Endodermal cell (in vitro differentiated cells): ENCODE results near the gene SAMD8. TPM values are rescaled to one million over a fixed set of nuclear protein-coding genes. Genes with fewer than 3 reads are reported as not detected.

Experiments
- DNase-seq: peaks from one replicate; pipeline ENCODE4 v3.0.0-alpha.2; 2017
- H3K27ac ChIP-seq: 2 replicates; pipeline ENCODE4 v1.5.1; 2013; ENCODE audit warnings: mild to moderate bottlenecking, low read depth, low read length, moderate library complexity
- H3K27me3 ChIP-seq: 2 replicates; pipeline ENCODE4 v1.6.1; 2013; ENCODE audit warnings: mild to moderate bottlenecking, low read length, moderate library complexity; ENCODE audit not compliant: insufficient read depth, control insufficient read depth, poor library complexity, severe bottlenecking
- H3K36me3 ChIP-seq: 2 replicates; pipeline ENCODE4 v1.7.0; 2013; ENCODE audit warnings: mild to moderate bottlenecking, low read length, moderate library complexity; ENCODE audit not compliant: control insufficient read depth, insufficient read depth
- H3K4me1 ChIP-seq: one replicate; pipeline ENCODE4 v1.7.0; 2013; ENCODE audit warnings: low read length; ENCODE audit not compliant: control insufficient read depth, insufficient read depth
- H3K4me3 ChIP-seq: 2 replicates; pipeline ENCODE4 v1.5.1; 2013; ENCODE audit warnings: mild to moderate bottlenecking, low read length, moderate library complexity
- H3K9ac ChIP-seq: 2 replicates; pipeline ENCODE4 v1.6.1; 2013; ENCODE audit warnings: mild to moderate bottlenecking, low read length, moderate library complexity; ENCODE audit not compliant: poor library complexity, severe bottlenecking; ENCODE audit errors: extremely low read depth
- H3K9me3 ChIP-seq: 2 replicates; pipeline ENCODE4 v1.6.1; 2013; ENCODE audit warnings: mild to moderate bottlenecking, low read length, moderate library complexity; ENCODE audit not compliant: control insufficient read depth
- H3K27ac Mint-ChIP-seq: 2 replicates; pipeline ENCODE4 v1.8.0; 2020; ENCODE audit warnings: mixed read lengths
- H3K27me3 Mint-ChIP-seq: 2 replicates; pipeline ENCODE4 v1.8.0; 2021; ENCODE audit warnings: mild to moderate bottlenecking, mixed read lengths; ENCODE audit not compliant: insufficient read depth
- H3K36me3 Mint-ChIP-seq: 2 replicates; pipeline ENCODE4 v1.8.0; 2020; ENCODE audit warnings: low read depth, mixed read lengths
- H3K4me1 Mint-ChIP-seq: 2 replicates; pipeline ENCODE4 v1.8.0; 2020; ENCODE audit warnings: mixed read lengths
- H3K4me3 Mint-ChIP-seq: 2 replicates; pipeline ENCODE4 v1.8.0; 2020; ENCODE audit warnings: mild to moderate bottlenecking, moderate library complexity, mixed read lengths
- H3K9me3 Mint-ChIP-seq: 2 replicates; pipeline ENCODE4 v1.8.0; 2020; ENCODE audit warnings: mild to moderate bottlenecking, mixed read lengths
- WGBS, 2 experiments: methylation state at CpG; one replicate each; pipeline versions ENCODE4 v1.1.5 to v1.1.7; 2013; ENCODE audit warnings: missing lambda C conversion rate in 2 of 2, mixed read lengths in 1 of 2; ENCODE audit not compliant: insufficient coverage in 1 of 2, insufficient read length in 1 of 2; 5-methylcytosine and 5-hydroxymethylcytosine counted together
- total RNA-seq, 2 donors: library from RNA; stranded (reverse); fragmentation: NEBNext Ultra II Directional in 1 of 2; extraction: Animal tissue kit (Norgen Biotek cat#: 25700) in 1 of 2; gene quantifications; 2 replicates in 1 of 2; 3 replicates in 1 of 2; pipeline ENCODE4 v1.2.1, GENCODE V29; 2021
- TF ChIP-seq, protein P1 (sequence below): fragments of 200-600 bp; sonication (generic); conservative IDR thresholded peaks from 2 replicates; pipeline ENCODE4 v1.5.0; 2021; ENCODE audit warnings: antibody characterized with exemption, mild to moderate bottlenecking

The SAMD8 gene
- total RNA-seq, 2 donors from 2014 or later, result 25.9 to 31.7 TPM

- Mint-ChIP-seq H3K36me3 (no peaks in the 10 kb centered on the region), H3K4me3 (no peak overlapping the region), H3K9me3 (no peaks in the 10 kb centered on the region), H3K27me3 (peaks cover 2% of the 10 kb centered on the region), H3K4me1 (peaks cover 14% of the 10 kb centered on the region), H3K27ac (no peak overlapping the region)
- no peak overlapping the region for H3K9ac ChIP-seq
- WGBS, 2 experiments, result 86 to 88% methylated on average over 7 to 9 of the region's 9 CpGs
- no peak overlapping the region for H3K27ac ChIP-seq
- no peaks in the 10 kb centered on the region for H3K9me3 ChIP-seq
- H3K4me1 ChIP-seq, result no peaks in the 10 kb centered on the region
- TF ChIP-seq, protein P1, sequence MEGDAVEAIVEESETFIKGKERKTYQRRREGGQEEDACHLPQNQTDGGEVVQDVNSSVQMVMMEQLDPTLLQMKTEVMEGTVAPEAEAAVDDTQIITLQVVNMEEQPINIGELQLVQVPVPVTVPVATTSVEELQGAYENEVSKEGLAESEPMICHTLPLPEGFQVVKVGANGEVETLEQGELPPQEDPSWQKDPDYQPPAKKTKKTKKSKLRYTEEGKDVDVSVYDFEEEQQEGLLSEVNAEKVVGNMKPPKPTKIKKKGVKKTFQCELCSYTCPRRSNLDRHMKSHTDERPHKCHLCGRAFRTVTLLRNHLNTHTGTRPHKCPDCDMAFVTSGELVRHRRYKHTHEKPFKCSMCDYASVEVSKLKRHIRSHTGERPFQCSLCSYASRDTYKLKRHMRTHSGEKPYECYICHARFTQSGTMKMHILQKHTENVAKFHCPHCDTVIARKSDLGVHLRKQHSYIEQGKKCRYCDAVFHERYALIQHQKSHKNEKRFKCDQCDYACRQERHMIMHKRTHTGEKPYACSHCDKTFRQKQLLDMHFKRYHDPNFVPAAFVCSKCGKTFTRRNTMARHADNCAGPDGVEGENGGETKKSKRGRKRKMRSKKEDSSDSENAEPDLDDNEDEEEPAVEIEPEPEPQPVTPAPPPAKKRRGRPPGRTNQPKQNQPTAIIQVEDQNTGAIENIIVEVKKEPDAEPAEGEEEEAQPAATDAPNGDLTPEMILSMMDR, result no peak
- DNase-seq, result peak; percentile 46
- H3K4me3 ChIP-seq, result no peak overlapping the region
- H3K27me3 ChIP-seq, result no peaks in the 10 kb centered on the region
- no peaks in the 10 kb centered on the region for H3K36me3 ChIP-seq
These were observed 8.4 kb upstream of the SAMD8 start for GRCh38 chr10:75102830-75103673.

GRCh38 chr10:75103881-75104686, 7.4 kb upstream of the SAMD8 start:
- TF ChIP-seq, protein P1, result no peak
- Histone ChIP-seq H3K4me1 (no peaks in the 10 kb centered on the region), H3K36me3 (no peaks in the 10 kb centered on the region), H3K4me3 (no peak overlapping the region), H3K27ac (no peak overlapping the region), H3K9ac (no peak overlapping the region), H3K9me3 (no peaks in the 10 kb centered on the region), H3K27me3 (no peaks in the 10 kb centered on the region)
- H3K4me3 Mint-ChIP-seq, result no peak overlapping the region
- H3K27ac Mint-ChIP-seq, result no peak overlapping the region
- H3K4me1 Mint-ChIP-seq, result peaks cover 23% of the 10 kb centered on the region
- H3K36me3 Mint-ChIP-seq, result no peaks in the 10 kb centered on the region
- DNase-seq, result no peak
- no peaks in the 10 kb centered on the region for H3K9me3 Mint-ChIP-seq
- 90 to 94% methylated on average over 3 to 6 of the region's 6 CpGs for WGBS, 2 experiments
- no peaks in the 10 kb centered on the region for H3K27me3 Mint-ChIP-seq

DNA sequence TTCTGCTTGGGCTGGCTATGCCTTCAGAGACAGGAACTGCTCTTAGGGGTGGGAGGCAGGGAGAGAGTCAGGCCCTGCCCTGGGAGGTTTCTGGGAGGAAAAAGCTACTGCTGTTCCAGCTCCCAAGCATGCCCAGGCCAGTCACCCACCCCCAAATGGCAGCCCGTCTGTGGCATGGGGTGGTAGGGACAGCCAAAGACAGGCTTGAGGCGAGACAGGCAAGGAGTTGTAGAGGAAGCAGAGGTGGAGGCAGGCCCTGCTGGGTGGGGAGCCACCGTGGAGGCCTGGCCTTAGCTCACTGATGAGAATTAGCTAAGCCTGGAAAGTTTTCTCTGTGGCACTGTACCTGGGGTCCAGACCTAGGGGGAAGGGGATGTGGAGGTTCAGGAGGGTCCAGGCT, 6.6 kb upstream of the SAMD8 start:
- Mint-ChIP-seq H3K27me3 (no peaks in the 10 kb centered on the region), H3K36me3 (no peaks in the 10 kb centered on the region), H3K9me3 (no peaks in the 10 kb centered on the region), H3K27ac (no peak overlapping the region), H3K4me1 (peaks cover 26% of the 10 kb centered on the region), H3K4me3 (no peak overlapping the region)
- TF ChIP-seq, protein P1, result no peak
- DNase-seq, result peak; percentile 51
- Histone ChIP-seq H3K4me1 (no peaks in the 10 kb centered on the region), H3K4me3 (no peak overlapping the region), H3K36me3 (no peaks in the 10 kb centered on the region), H3K9ac (no peak overlapping the region), H3K27ac (no peak overlapping the region), H3K27me3 (no peaks in the 10 kb centered on the region), H3K9me3 (no peaks in the 10 kb centered on the region)
- WGBS, 2 experiments, result 87 to 100% methylated on average over 1 to 3 of the region's 3 CpGs
